Breast epithelium (tissue), 3 donors: Measurements from ENCODE around the gene TMOD2.

Experiments used
- CTCF ChIP-seq, 3 donors: fragments of 450-650 bp; IDR thresholded peaks; one replicate each; pipeline ENCODE4 v1.5.1; 2016 to 2017; ENCODE audit warnings: antibody characterized with exemption in 3 of 3, mild to moderate bottlenecking in 3 of 3, moderate library complexity in 3 of 3
- POLR2A ChIP-seq: fragments of 450-650 bp; IDR thresholded peaks from one replicate; pipeline ENCODE4 v1.6.1; 2016; ENCODE audit warnings: antibody characterized with exemption, mild to moderate bottlenecking, moderate library complexity

- TF ChIP-seq CTCF (IDR thresholded peaks at IDR 0.05) = no peak
- no peak for TF ChIP-seq POLR2A
Measured at GRCh38 chr15:51739061-51739712, 12.2 kb upstream of the TMOD2 start.
